GM12872 (cell line): Measurements from ENCODE around the gene CDSN.

Experiments used
- CTCF ChIP-seq: IDR thresholded peaks from 3 replicates; pipeline ENCODE4 v1.5.1; 2011; ENCODE audit warnings: low read depth, mild to moderate bottlenecking, low read length, moderate library complexity; ENCODE audit not compliant: insufficient read depth

CDSN gene

DNA sequence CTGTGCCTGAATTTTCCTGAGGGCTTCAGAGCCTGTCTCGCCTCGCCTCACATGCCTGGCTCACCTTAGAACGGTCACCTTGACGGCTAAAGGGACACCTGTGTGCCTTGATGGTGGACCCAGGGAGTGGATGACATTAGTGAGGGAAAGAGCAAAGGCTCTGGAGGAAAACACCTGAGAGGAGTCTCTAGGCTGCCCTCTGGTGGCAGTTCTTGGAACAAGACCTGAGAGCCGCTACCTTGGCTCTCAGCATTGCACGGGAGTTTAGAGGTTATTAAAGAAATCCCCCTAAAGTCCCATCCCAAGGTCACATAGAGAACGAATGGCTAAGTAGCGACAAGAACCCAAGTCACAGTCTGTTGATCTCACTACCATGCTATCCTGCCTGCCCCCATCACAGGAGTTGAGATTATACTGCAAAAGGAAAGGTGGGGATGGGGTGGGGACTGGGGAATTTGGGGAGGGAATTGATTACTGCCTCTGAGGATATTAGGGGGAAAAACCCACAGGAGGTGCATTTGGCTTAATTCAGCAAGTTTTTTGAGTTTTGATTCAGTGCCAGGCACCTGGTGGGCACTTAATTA lies 7.9 kb upstream of the CDSN start:
- peak; percentile 96 for TF ChIP-seq CTCF

GRCh38 chr6:31126396-31127175 lies 6.3 kb upstream of the CDSN start:
- no peak for TF ChIP-seq CTCF

DNA sequence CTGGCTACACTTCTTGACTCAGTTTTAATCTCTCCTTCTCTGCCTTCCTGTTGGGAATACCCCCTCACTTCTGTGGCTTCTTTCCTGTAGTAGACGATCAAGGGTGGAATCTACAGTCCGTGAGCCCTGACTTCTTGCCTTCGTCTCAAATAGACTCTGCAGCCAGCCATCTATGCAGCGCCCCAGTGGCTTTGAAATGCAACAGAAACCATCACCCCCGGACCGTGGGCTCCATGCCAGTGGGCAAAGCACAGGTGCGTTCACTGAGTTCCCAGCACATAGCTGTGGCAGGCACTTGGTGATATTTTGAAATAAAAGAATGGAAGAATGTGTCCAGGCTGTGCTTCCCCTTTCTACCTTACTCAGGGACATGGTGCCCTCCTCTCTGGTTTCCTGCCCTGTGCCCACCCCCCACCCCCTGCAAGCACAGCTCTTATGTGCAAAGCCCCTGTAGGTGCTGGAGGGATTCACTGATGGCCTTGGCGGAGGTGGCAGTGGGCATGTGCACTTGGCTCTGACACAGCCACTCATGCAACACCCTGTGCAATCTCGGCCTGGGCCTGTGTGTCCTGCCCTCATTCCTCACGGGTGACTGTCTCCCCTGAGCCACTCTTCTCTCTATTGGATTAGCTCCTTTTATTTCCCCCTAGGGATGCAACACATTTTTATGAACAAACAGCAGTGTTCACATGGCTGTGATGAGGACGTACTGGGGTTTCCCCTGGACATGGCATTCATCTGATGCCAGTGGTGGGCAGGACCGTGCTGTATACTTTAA lies 5.5 kb upstream of the CDSN start:
- TF ChIP-seq CTCF = no peak

DNA sequence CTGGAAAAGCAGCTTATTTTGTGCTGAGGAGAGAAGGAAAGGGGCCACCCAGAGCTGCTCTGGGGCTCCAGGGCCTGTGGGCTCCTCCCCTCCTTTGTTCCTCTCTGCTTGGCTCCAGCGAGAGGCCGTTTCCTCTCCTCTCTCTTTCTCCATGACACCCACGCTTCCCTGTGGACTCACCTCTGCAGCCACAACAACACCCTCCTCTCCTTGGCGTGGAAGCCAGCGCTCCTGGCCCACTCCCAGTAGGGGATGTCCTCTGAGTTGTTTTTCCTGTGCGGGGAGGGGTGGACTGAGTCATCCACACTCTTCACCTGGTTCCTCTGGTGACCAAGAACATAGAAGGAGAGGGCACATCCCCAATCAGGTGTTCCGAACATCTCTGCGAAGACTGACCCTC lies 4.9 kb upstream of the CDSN start:
- no peak for TF ChIP-seq CTCF

DNA sequence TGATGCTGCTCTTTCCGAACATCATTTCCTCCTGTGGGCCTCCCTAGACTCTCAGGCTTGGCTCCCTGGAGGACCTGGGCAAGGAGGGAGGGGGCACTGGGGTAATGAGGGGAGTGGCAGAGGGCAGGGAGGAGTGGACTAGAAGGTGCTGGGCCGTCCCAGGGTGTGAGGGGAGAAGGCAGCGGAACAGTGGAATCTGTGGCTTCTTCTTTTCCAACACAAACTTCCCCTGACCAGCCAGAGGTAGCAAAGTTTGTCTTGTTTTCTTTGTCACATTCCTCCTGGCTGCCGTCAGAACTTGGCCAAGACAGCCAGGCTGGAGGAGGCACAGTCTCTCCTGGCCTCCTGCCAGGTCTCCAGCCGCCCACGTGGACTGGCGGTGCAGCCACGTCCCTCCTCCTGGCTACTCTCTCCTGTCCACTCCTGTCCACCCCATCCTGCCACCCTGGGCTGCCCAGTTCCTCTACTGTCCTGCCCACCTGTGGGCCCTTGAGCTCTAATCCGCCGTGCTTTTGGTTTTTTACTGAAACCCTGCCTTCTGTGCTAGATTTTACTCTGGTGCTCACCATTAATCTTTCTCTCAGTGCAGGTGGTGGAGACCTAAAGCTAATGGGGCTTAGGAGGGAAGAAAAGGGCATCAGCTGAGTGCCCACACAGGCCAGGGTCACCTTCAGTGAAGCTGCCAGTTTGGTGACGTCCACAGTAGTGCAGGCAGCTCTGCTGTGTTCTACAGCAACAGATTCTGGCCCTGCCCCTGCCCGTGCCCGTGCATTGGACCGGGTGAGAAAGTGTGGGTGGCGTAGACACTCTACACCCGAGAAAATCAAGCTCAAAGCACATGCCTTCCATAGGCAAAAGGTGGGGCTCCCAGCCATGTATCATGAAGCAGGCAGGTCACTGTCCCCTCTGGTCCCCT lies 2.8 kb upstream of the CDSN start:
- TF ChIP-seq CTCF = no peak

GRCh38 chr6:31121131-31121790 lies 1.0 kb upstream of the CDSN start:
- no peak for TF ChIP-seq CTCF
